HG02763 (cell line): Measurements from ENCODE around the gene DSCAML1.

ENCODE experiments used
- ATAC-seq: cut with Tn5 transposase; IDR thresholded peaks from one replicate; pipeline ENCODE4 v1.9.1; 2021; ENCODE audit warnings: mild to moderate bottlenecking, moderate library complexity; ENCODE audit not compliant: unreplicated experiment

Gene DSCAML1

GRCh38 chr11:117701781-117702180, 95.2 kb downstream of the DSCAML1 start:
- no peak for ATAC-seq

DNA sequence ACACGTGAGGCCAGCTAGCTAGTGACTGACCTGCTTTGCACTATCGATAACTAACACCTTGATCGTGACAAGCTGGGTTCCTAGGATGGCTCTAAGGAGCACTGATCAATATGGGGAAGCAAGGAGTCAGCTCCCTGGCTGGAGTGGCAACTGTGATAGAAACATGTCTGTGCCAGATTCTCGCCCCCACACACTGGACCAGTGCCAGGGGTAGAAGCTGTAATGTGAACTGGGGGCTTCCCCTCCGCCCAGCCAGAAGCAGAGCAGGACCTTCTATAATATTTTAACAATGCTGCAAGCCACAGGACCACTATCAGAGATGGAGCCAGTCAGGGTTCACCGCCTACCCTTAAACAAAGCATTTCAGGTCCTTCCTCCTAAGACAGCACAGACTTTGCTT, 96.5 kb downstream of the DSCAML1 start:
- ATAC-seq: no peak

DNA sequence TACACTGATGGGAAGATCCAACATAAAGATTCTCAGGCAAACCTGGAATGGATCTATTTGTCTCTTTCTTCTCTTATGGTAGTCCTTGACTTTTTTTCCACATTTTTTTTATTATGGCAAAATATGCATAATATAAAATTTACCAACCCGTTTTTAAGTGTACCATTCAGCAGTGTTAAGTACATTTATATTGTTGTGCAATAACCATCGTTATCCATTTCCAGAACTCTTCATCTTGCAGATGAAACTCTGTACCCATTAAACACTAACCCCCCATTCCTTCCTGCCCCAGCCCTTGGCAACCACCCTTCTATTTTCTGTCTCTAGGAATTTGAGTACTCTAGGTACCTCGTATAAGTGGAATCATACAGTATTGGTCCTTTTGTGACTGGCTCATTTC, 99.7 kb downstream of the DSCAML1 start:
- no peak for ATAC-seq

- ATAC-seq: no peak
Measured at GRCh38 chr11:117696540-117696939, 100.5 kb downstream of the DSCAML1 start.

GRCh38 chr11:117693344-117693743, 103.7 kb downstream of the DSCAML1 start:
- ATAC-seq: no peak

GRCh38 chr11:117691516-117691915, 105.5 kb downstream of the DSCAML1 start:
- no peak for ATAC-seq

GRCh38 chr11:117691218-117691514, 105.8 kb downstream of the DSCAML1 start:
- no peak for ATAC-seq

- no peak for ATAC-seq
Measured at GRCh38 chr11:117690484-117691217, 106.4 kb downstream of the DSCAML1 start.

DNA sequence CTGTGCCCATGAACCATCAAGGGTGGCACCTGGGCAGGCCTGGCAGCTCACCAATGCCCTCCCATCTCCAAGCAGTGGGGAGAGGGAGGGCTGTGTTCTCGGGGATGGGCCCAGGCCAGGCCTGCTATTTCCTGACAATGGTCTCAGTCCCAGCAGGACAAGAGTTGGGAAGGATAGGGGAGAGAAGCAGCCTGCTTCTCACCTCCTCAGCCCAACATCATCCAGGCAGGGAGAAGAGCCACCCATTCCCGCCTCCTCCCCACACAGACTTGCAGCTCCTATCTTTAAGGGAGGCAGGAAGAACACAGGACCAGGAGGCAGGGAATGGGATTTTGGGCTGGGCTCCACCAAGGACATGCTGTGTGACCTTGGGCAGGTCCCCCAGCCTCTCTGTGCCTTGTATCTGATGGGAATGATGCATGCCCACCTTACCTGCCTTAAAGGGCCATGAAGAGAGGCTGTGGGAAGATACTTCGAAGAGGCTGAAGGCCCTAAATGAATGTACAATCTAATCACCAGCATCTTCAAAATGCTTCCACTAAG, 108.7 kb downstream of the DSCAML1 start:
- no peak for ATAC-seq

DNA sequence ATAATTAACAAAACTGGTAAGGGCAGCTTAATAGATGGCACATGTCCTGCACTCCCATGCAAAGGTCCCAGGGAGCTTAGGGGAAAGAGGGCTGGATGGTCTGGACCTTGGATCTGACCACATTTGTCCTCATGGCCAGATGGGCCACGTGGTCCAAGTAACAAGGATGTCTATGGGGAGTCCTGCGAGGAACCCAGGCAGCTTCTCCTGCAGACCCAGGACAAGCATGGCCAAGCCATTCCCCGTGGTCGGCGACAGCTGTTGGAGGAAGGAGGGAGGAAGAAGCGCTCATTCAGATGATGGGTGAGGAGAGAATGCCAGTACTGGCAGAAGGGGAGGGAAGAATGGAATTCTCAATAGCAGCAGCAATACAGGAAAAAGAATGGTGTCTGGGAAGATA, 109.2 kb downstream of the DSCAML1 start:
- no peak for ATAC-seq

DNA sequence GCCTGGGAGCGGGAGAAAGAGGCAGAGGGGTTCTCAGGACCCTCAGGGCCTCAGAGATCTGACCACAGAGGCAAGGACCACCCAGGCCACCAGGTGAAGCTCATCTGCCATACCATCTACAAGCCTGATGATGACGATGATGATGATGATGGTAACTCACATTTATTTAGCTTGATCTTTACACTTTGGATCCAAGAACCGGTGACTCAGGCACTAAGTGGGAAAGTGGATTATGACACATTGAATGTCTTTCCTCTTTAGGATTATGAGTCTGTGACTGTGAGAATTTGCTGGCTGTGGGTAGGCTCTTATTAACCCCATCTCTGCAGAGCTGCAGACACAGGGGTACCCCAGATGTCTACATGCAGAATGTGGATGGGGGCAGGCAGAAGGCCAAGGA, 110.3 kb downstream of the DSCAML1 start:
- no peak for ATAC-seq

- ATAC-seq: no peak
Measured at GRCh38 chr11:117685566-117685965, 111.5 kb downstream of the DSCAML1 start.

DNA sequence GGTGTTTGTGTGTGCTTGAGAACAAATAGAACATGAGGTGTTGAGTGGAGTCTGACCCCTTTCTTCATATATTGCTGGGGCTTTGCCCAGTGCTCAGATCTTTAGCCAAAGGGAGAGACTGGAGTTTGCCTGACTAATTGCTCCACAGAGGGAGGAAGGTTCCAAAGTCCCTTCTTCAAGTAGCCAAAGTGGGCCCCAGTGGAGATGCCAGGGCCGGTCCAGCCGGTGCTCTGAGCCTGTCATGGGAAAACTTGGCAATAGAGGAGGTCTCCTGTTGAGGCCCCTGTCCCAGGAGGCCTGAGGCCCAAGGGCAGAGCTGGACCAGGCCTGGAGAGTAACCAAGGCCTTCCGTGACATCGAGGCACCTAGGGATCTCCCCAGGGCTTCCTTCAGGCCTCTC, 112.3 kb downstream of the DSCAML1 start:
- no peak for ATAC-seq

- no peak for ATAC-seq
Measured at GRCh38 chr11:117684111-117684510, 112.9 kb downstream of the DSCAML1 start.

GRCh38 chr11:117681438-117681837, 115.6 kb downstream of the DSCAML1 start:
- ATAC-seq: no peak

DNA sequence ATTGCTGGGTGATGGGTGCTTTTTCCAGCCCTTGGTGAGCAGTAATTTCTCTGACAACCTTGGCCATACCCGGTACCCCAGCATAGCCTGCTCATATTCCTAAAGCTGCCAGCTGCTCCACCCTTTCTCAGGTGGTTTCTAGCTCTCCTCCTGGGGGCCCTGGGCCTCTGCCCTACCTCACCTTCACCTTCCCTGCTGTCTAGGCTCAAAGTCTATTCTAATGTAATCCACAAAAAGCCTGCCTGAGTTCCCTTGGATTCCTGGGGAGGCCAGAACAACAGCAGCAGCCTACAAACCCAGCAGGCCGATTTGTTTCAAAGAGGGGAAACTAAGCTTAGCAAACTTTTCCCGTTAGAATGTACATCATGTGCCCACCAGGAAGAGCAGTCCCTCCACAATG, 117.6 kb downstream of the DSCAML1 start:
- ATAC-seq: no peak

DNA sequence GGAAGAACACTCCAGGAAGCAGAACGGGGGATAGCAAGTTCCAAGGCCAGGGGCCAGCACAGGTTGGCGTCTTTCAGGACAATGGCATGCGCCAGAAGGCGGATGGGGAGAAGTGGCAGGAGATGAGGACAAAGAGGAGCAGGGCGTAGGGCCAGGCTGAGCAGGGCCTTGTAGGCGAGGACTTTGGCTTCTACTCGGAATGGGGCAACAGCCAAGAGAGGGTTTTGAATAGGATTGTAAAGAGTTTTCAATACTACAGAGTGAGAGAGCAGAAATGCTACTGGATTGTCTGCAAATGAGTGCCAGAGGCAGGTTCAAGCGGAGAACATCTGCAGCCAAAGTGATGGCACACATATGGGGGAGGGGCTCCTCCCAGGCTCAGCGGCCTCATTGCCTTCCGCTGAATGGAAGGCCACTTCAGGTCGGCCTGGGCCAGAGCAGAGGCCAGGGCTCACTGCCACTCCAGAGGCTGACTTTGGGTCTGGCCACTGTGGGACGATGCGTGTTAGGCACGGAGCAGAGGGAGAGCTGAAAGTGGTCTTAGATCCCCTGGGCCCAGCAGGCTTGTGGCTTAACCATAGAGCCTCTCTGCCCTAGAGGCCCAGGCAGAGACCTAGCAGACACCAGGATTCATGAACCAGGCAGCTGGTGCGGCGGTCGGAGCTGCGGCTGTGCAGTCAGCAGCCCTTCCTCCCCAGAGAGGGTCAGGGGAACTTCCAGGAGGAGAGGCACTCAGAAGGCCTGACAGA, 118.2 kb downstream of the DSCAML1 start:
- no peak for ATAC-seq

DNA sequence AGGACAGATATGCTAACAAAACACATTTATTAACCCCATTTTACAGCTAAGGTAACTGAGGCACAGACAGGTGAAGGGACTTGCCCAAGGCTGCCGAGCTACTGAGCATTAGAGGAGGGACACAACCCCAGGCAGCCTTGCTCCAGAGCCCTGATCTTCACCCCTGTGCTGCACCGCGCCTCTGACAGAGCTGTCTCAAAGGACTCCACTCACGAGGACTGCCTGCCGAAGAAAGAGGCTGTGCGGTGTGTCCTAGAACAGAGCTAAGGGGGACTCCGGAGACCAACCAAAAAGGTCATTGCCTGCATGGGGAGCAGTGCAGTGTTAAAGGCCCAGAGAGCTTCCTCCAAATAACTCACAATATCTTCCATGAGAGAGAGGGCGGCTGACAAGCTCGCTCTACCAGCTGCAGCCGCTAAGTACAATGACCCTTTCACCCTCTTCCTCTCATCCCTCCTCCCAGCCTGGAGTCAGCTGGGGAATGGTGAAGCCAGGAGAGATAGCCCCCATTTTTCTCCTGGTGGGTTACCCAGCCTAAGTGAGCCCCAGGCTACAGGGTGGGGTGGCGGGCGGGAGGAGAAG, 119.2 kb downstream of the DSCAML1 start:
- ATAC-seq: no peak

DNA sequence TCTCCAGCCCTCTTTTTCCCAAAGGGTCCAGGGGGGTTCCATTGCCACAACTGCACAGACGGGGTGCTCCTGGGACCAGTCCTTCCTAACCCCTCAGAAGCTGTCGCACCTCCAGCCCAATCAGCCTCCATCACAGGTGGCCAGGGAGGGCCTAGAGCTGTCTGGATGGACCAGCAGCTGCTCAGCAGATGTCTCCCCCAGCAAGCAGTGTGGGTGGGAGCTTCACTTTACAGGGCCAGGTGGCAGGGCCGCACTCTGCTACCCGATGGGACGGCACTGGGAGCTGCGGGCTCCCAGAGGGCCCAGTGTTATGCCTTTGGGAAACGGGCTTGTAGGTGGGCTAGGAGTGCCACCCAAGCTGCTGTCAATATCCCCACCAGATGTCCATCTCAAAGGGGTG, 120.5 kb downstream of the DSCAML1 start:
- no peak for ATAC-seq

DNA sequence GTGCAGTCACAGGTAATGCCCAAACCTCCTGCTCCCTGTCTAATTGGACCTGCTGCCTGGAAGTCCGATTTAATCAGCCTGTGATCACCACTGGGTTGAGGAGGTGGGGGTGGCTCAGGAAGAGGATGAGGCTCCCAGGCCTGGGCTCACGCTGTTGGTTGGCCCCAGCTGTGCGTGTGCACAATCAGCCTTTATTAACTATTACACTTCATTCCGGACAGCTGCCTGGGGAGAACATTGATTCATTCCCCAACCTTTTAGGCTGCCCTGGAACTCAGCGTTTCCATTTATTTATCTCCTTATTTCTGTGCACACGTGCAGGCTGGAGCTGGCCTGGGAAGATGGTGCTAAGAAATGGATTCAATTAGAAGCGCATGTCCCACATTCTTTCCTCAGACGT, 123.4 kb downstream of the DSCAML1 start:
- no peak for ATAC-seq

GRCh38 chr11:117671370-117671769, 125.6 kb downstream of the DSCAML1 start:
- no peak for ATAC-seq

GRCh38 chr11:117670924-117671323, 126.1 kb downstream of the DSCAML1 start:
- ATAC-seq: no peak
